GM18868 (cell line): ENCODE data around the gene RASGEF1B.

Experiments used
- ATAC-seq: cut with Tn5 transposase; IDR thresholded peaks from one replicate; pipeline ENCODE4 v1.9.1; 2021; ENCODE audit warnings: mild to moderate bottlenecking, moderate library complexity; ENCODE audit not compliant: unreplicated experiment

Gene RASGEF1B

GRCh38 chr4:81399306-81400086, 72.2 kb downstream of the RASGEF1B start:
- ATAC-seq, result no peak

- no peak for ATAC-seq
Measured at GRCh38 chr4:81398379-81398778, 73.3 kb downstream of the RASGEF1B start.

- no peak for ATAC-seq
Measured at GRCh38 chr4:81397635-81398034, 74.1 kb downstream of the RASGEF1B start.

GRCh38 chr4:81395239-81395638, 76.5 kb downstream of the RASGEF1B start:
- ATAC-seq, result no peak

- ATAC-seq, result no peak
Measured at GRCh38 chr4:81392164-81392563, 79.5 kb downstream of the RASGEF1B start.

- ATAC-seq, result no peak
Measured at GRCh38 chr4:81389720-81390119, 82.0 kb downstream of the RASGEF1B start.

- ATAC-seq, result no peak
Measured at GRCh38 chr4:81380437-81380836, 91.3 kb downstream of the RASGEF1B start.

GRCh38 chr4:81378386-81378785, 93.3 kb downstream of the RASGEF1B start:
- ATAC-seq, result no peak

- no peak for ATAC-seq
Measured at GRCh38 chr4:81377191-81377590, 94.5 kb downstream of the RASGEF1B start.

- ATAC-seq, result no peak
Measured at GRCh38 chr4:81376720-81377119, 95.0 kb downstream of the RASGEF1B start.
